GM12891 (cell line): ENCODE measurements around the gene RIMS1.

Experiments
- PAX5 ChIP-seq: IDR thresholded peaks from 2 replicates; pipeline ENCODE4 v1.6.1; 2011; ENCODE audit warnings: low read length, moderate library complexity, mild to moderate bottlenecking; ENCODE audit not compliant: insufficient read depth, severe bottlenecking
- POLR2A ChIP-seq: IDR thresholded peaks from 2 replicates; pipeline ENCODE4 v1.6.1; 2011; ENCODE audit warnings: low read depth, low read length, control low read depth
- POLR2AphosphoS5 ChIP-seq: IDR thresholded peaks from 2 replicates; pipeline ENCODE4 v1.6.1; 2011; ENCODE audit warnings: low read depth, low read length, control low read depth
- SPI1 ChIP-seq: IDR thresholded peaks from 2 replicates; pipeline ENCODE4 v1.6.1; 2011; ENCODE audit warnings: low read depth, low read length, control low read depth
- TAF1 ChIP-seq: IDR thresholded peaks from 2 replicates; pipeline ENCODE4 v1.6.1; 2011; ENCODE audit warnings: low read depth, low read length, control low read depth

- TF ChIP-seq POLR2A (no peak), POLR2AphosphoS5 (no peak), TAF1 (no peak), SPI1 (no peak), PAX5 (no peak)
These were observed 145.1 kb downstream of the RIMS1 start for GRCh38 chr6:72031471-72031870.
